ENCODE results near the gene PAMR1. TPM values are rescaled to one million over a fixed set of nuclear protein-coding genes. Genes with fewer than 3 reads are reported as not detected.
A peak's percentile ranks its signal among the peaks of the same experiment; 100 is the strongest.

Gene PAMR1
- total RNA-seq, 2 experiments from 2014 or later = not detected

DNA sequence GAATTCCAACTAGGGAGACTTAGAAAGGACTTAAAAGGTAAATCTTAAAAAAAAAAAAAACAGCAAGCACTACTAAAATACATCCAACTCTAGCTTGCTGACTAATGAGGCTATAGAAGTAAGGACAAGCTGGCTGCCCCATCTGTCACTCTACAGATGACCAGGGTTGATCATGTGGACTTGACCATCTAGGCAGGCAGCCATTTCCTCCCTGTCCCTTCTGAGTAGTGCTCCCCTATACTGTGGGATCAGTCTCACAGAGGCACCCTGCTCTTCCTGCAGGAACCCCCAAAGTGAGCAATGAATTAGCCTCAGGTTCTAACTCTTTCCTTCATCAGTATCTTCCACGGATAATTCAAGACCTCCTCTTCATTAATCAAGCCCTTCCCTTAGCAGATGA is 118.4 kb downstream of the PAMR1 start:
- H3K9me3 Mint-ChIP-seq = no peaks in the 10 kb centered on the region
- H3K27ac Mint-ChIP-seq = no peak overlapping the region
- H3K4me1 Mint-ChIP-seq (ENCODE audit: low read depth) = no peaks in the 10 kb centered on the region
- H3K36me3 Mint-ChIP-seq (ENCODE audit: low read depth) = no peaks in the 10 kb centered on the region
- H3K27me3 Mint-ChIP-seq (ENCODE audit: low read depth) = peaks cover 7% of the 10 kb centered on the region
- DNase-seq = no peak
- CTCF ChIA-PET = no interaction called here
- intact Hi-C loops (cut with micrococcal nuclease) = no loop called here
- H3K4me3 Mint-ChIP-seq = no peak overlapping the region

GRCh38 chr11:35404388-35404775 is 121.0 kb downstream of the PAMR1 start:
- no peaks in the 10 kb centered on the region for H3K36me3 Mint-ChIP-seq (ENCODE audit: low read depth)
- no peaks in the 10 kb centered on the region for H3K4me1 Mint-ChIP-seq (ENCODE audit: low read depth)
- peak; percentile 36 for DNase-seq
- intact Hi-C loops (cut with micrococcal nuclease) = no loop called here
- H3K4me3 Mint-ChIP-seq = no peak overlapping the region
- H3K27ac Mint-ChIP-seq = no peak overlapping the region
- no peaks in the 10 kb centered on the region for H3K9me3 Mint-ChIP-seq
- CTCF ChIA-PET = interaction anchor here (0.6 to 1.1 kb wide), 3 partner anchors 12 to 167 kb away, joined by 3 read pairs; no protein-coding TSS in a partner anchor
- H3K27me3 Mint-ChIP-seq (ENCODE audit: low read depth) = peaks cover 2% of the 10 kb centered on the region

GRCh38 chr11:35403765-35404387 is 121.5 kb downstream of the PAMR1 start:
- peaks cover 2% of the 10 kb centered on the region for H3K27me3 Mint-ChIP-seq (ENCODE audit: low read depth)
- no peak overlapping the region for H3K4me3 Mint-ChIP-seq
- no peaks in the 10 kb centered on the region for H3K4me1 Mint-ChIP-seq (ENCODE audit: low read depth)
- CTCF ChIA-PET = interaction anchor here (0.6 to 1.1 kb wide), 2 partner anchors 163 to 166 kb away, joined by 3 read pairs; no protein-coding TSS in a partner anchor
- DNase-seq = no peak
- intact Hi-C loops (cut with micrococcal nuclease) = no loop called here
- no peak overlapping the region for H3K27ac Mint-ChIP-seq
- no peaks in the 10 kb centered on the region for H3K36me3 Mint-ChIP-seq (ENCODE audit: low read depth)
- no peaks in the 10 kb centered on the region for H3K9me3 Mint-ChIP-seq

GRCh38 chr11:35402751-35403660 is 122.4 kb downstream of the PAMR1 start:
- H3K4me1 Mint-ChIP-seq (ENCODE audit: low read depth) = no peaks in the 10 kb centered on the region
- DNase-seq = no peak
- no peak overlapping the region for H3K27ac Mint-ChIP-seq
- H3K9me3 Mint-ChIP-seq = no peaks in the 10 kb centered on the region
- H3K27me3 Mint-ChIP-seq (ENCODE audit: low read depth) = peaks cover 2% of the 10 kb centered on the region
- H3K36me3 Mint-ChIP-seq (ENCODE audit: low read depth) = no peaks in the 10 kb centered on the region
- H3K4me3 Mint-ChIP-seq = no peak overlapping the region
- CTCF ChIA-PET = interaction anchor here (0.8 kb wide), 1 partner anchor 9 kb away, joined by 3 read pairs; no protein-coding TSS in a partner anchor
- intact Hi-C loops (cut with micrococcal nuclease) = no loop called here

DNA sequence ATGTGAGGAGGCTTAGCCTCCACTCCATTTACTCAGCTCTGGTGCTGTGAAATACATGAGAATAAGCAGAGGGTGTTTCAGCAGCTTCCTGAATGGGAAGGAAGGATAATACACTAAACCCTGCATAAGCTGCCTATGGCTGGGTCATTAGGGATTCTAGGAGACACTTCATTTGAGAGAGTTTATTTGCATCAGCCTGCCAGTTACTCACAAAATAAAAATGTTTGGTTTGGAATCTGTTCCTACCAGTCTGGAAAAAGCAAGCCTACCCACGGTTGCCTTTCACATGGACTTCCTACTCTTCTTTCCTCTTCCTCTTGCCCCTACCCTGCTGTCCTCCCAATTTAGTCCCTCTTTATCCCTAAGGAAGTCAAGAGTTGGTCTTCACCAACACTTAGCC is 126.5 kb downstream of the PAMR1 start:
- no peak for DNase-seq
- Mint-ChIP-seq H3K27ac (no peak overlapping the region), H3K27me3 (ENCODE audit: low read depth) (no peaks in the 10 kb centered on the region), H3K4me3 (no peak overlapping the region), H3K36me3 (ENCODE audit: low read depth) (no peaks in the 10 kb centered on the region), H3K9me3 (no peaks in the 10 kb centered on the region), H3K4me1 (ENCODE audit: low read depth) (no peaks in the 10 kb centered on the region)
- intact Hi-C loops (cut with micrococcal nuclease) = no loop called here
- CTCF ChIA-PET = interaction anchor here (1.5 kb wide), 1 partner anchor 13 kb away, joined by 3 read pairs; no protein-coding TSS in a partner anchor

GRCh38 chr11:35394941-35395340 is 130.5 kb downstream of the PAMR1 start:
- no peak overlapping the region for H3K4me3 Mint-ChIP-seq
- peaks cover 24% of the 10 kb centered on the region for H3K4me1 Mint-ChIP-seq (ENCODE audit: low read depth)
- CTCF ChIA-PET = interaction anchor here (0.5 to 7.0 kb wide), 4 partner anchors 157 to 468 kb away, joined by 3 to 78 read pairs (median 3); no protein-coding TSS in a partner anchor
- no peak overlapping the region for H3K27ac Mint-ChIP-seq
- no peaks in the 10 kb centered on the region for H3K27me3 Mint-ChIP-seq (ENCODE audit: low read depth)
- no peaks in the 10 kb centered on the region for H3K9me3 Mint-ChIP-seq
- no peaks in the 10 kb centered on the region for H3K36me3 Mint-ChIP-seq (ENCODE audit: low read depth)
- DNase-seq = no peak
- intact Hi-C loops (cut with micrococcal nuclease) = loop anchor here (5.0 kb wide), 4 partner anchors 313 to 1023 kb away; partner anchors contain the start of gene ELF5

DNA sequence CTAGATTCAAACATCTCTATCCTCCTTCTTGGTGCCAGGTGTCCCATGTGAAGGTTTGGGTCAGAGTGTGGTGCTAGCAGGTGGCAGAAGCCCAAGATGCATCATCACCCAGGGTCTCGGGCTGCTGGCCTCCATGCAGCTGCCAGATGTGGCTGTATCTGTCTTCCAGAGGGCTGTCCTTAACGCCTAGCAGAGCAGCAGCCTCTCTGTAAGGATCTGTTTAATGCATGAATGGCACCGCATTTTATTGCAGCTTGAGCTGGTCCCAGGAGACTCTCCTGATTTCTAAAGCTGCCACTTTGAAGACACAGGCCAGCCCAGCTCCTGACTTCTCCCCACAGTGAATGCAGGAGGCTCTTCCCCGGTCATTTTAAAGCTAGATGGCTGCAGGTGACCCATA is 132.3 kb downstream of the PAMR1 start:
- intact Hi-C loops (cut with micrococcal nuclease) = loop anchor here (5.0 kb wide), 4 partner anchors 311 to 1021 kb away; partner anchors contain the start of gene ELF5
- no peak overlapping the region for H3K27ac Mint-ChIP-seq
- H3K4me1 Mint-ChIP-seq (ENCODE audit: low read depth) = peaks cover 31% of the 10 kb centered on the region
- no peaks in the 10 kb centered on the region for H3K36me3 Mint-ChIP-seq (ENCODE audit: low read depth)
- CTCF ChIA-PET = interaction anchor here (0.6 to 7.0 kb wide), 15 partner anchors 12 to 806 kb away, joined by 3 to 78 read pairs (median 3); no protein-coding TSS in a partner anchor
- no peaks in the 10 kb centered on the region for H3K27me3 Mint-ChIP-seq (ENCODE audit: low read depth)
- no peak for DNase-seq
- H3K4me3 Mint-ChIP-seq = no peak overlapping the region
- H3K9me3 Mint-ChIP-seq = no peaks in the 10 kb centered on the region

DNA sequence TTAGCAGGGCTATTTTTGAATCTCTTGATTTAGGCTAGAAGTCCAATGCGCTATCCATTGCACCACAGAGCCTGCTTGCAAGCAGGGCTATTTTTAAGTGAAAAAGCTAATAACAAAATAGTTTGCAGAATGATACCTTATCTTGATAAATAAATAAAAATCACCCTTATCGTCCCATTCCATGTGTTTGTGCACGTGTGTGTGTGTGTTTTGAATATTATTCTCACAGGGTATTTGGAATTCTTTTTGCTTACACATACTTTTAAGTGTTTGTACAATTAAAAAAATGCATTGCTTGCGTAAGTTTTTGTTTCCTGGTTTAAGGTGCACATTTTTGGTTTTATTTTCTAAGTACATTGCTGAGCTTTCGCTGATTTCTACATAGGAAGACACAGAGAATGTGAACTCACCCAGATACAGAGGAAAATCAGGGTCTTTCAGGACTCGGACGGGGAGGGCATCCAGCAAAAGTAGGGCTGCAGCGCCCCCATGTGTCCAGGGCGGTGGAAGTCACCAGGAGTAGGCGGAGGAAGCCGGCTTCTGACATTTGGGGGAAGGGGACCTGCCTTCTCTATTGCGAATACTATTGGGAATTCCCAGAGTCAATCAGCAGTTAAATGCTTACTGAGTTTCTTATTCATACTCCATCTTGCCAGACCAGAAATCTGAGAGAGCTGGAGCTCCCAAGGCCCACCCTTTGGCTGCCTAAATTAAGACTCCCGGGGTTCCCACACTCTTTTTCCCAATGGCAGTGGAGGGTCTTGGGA is 133.3 kb downstream of the PAMR1 start:
- Mint-ChIP-seq H3K27ac (no peak overlapping the region), H3K36me3 (ENCODE audit: low read depth) (no peaks in the 10 kb centered on the region)
- CTCF ChIA-PET = interaction anchor here (0.7 to 7.0 kb wide), 42 partner anchors 13 to 879 kb away, joined by 3 to 78 read pairs (median 4); partner anchors contain the start of genes ELF5 and SLC1A2

GRCh38 chr11:35390737-35391682 is 134.4 kb downstream of the PAMR1 start:
- no peaks in the 10 kb centered on the region for H3K36me3 Mint-ChIP-seq (ENCODE audit: low read depth)
- CTCF ChIA-PET = interaction anchor here (0.6 to 7.0 kb wide), 31 partner anchors 13 to 947 kb away, joined by 3 to 78 read pairs (median 4); partner anchors contain the start of genes ELF5 and SLC1A2
- peak overlapping the region; percentile 27 for H3K4me3 Mint-ChIP-seq
- H3K27ac Mint-ChIP-seq = peak overlapping the region; percentile 63
- intact Hi-C loops (cut with micrococcal nuclease) = loop anchor here (1.0 to 5.0 kb wide), 14 partner anchors 54 to 1019 kb away; partner anchors contain the start of genes APIP, ELF5 and PDHX
- peak; percentile 73 for DNase-seq
- peaks cover 42% of the 10 kb centered on the region for H3K4me1 Mint-ChIP-seq (ENCODE audit: low read depth)
- H3K27me3 Mint-ChIP-seq (ENCODE audit: low read depth) = no peaks in the 10 kb centered on the region
- H3K9me3 Mint-ChIP-seq = no peaks in the 10 kb centered on the region

More for the DNA sequence above, 133.3 kb downstream of the PAMR1 start:
- intact Hi-C loops (cut with micrococcal nuclease) = loop anchor here (1.0 to 5.0 kb wide), 16 partner anchors 55 to 1020 kb away; partner anchors contain the start of genes APIP, ELF5 and PDHX
- H3K4me3 Mint-ChIP-seq = peak overlapping the region; percentile 17
- no peaks in the 10 kb centered on the region for H3K27me3 Mint-ChIP-seq (ENCODE audit: low read depth)
- no peaks in the 10 kb centered on the region for H3K9me3 Mint-ChIP-seq
- H3K4me1 Mint-ChIP-seq (ENCODE audit: low read depth) = peaks cover 39% of the 10 kb centered on the region
- peak; percentile 93 for DNase-seq

DNA sequence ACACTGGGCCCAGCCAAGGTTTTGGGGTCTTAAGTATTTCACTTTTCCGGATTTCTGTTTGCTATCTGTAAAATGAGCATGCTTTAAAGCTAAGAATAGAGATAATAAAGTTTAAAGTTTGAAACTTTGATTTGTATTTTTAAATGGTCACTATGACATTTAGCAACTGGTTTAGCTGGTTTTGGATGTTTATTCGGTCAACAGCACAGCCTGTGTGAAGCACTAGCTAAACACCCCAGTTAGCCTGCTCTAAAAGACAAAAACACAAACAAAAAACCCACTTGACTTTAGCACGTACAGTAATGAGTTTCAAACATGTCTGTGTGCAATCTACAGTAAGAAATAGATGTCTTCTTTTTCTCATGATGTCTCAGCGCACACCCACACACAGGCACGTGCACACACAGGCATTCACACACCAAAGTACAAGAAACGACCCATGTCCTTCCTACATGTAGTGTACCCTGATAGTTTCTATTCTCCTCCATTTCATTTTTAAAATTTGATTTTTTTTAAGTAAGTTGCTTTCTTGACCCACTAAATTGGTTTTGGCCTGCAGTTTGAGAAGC is 135.4 kb downstream of the PAMR1 start:
- DNase-seq = peak; percentile 68
- Mint-ChIP-seq H3K27ac (no peak overlapping the region), H3K27me3 (ENCODE audit: low read depth) (no peaks in the 10 kb centered on the region), H3K4me3 (no peak overlapping the region), H3K9me3 (no peaks in the 10 kb centered on the region), H3K36me3 (ENCODE audit: low read depth) (no peaks in the 10 kb centered on the region), H3K4me1 (ENCODE audit: low read depth) (peaks cover 42% of the 10 kb centered on the region)
- CTCF ChIA-PET = interaction anchor here (0.7 to 7.0 kb wide), 6 partner anchors 15 to 803 kb away, joined by 3 to 78 read pairs (median 6); no protein-coding TSS in a partner anchor
- intact Hi-C loops (cut with micrococcal nuclease) = loop anchor here (2.0 to 5.0 kb wide), 7 partner anchors 53 to 1018 kb away; partner anchors contain the start of genes APIP, ELF5 and PDHX
